HepG2 (cell line): ENCODE results near the gene SLFN13. TPM values are rescaled to one million over a fixed set of nuclear protein-coding genes. Genes with fewer than 3 reads are reported as not detected.

Experiments
- ATAC-seq: fragments of 200-7000 bp; cut with Tn5 transposase; 3 replicates; pipeline ENCODE4 v1.9.1; 2020; ENCODE audit warnings: mild to moderate bottlenecking, moderate library complexity
- BruUV-seq: library from RNA; stranded (reverse); fragments of 400-500 nt; replicated peaks from 2 replicates; lab custom pipeline; 2021; lab: Mats Ljungman, UMichigan
- CTCF ChIA-PET: fragments of 300-600 bp; formaldehyde crosslinking; extraction: SDS; loops from one replicate; lab custom pipeline; 2021; ENCODE audit warnings: low total read pairs, inconsistent platforms, low intra/inter-chr PET ratio; lab: Yijun Ruan, JAX
- POLR2A ChIA-PET: fragments of 350-600 bp; sonication (Branson Sonifier 250); formaldehyde crosslinking; loops from one replicate; lab custom pipeline; 2020; ENCODE audit warnings: antibody characterized with exemption, inconsistent platforms; lab: Yijun Ruan, JAX
- DNase-seq: peaks from one replicate; pipeline ENCODE4 v3.0.0-alpha.2; 2015; ENCODE audit warnings: low spot score
- FAIRE-seq: peaks from 3 replicates; lab custom pipeline; 2011; peaks lifted over from hg19 to GRCh38; lab: Jason Lieb, UNC
- H2AFZ ChIP-seq: one replicate; pipeline ENCODE4 v1.6.1; 2011; ENCODE audit warnings: low read length, inconsistent platforms
- H3K27ac ChIP-seq: fragments of 300-600 bp; 3 replicates; pipeline ENCODE4 v1.8.0; 2011; ENCODE audit warnings: mixed run types, mild to moderate bottlenecking, mixed read lengths, low read length, inconsistent platforms; ENCODE audit not compliant: insufficient read depth; ENCODE audit errors: extremely low read length
- H3K27me3 ChIP-seq, 2 experiments: fragments of 200-600 bp in 1 of 2; 2 replicates in 1 of 2; 3 replicates in 1 of 2; pipeline versions ENCODE4 v1.6.0 to v1.8.0; 2011; ENCODE audit warnings: low read length in 2 of 2, mild to moderate bottlenecking in 2 of 2, moderate library complexity in 2 of 2, inconsistent platforms in 1 of 2; ENCODE audit not compliant: insufficient read depth in 2 of 2, control insufficient read depth in 1 of 2
- H3K36me3 ChIP-seq, 2 experiments: fragments of 200-600 bp in 1 of 2; replicated peaks in 1 of 2; 2 replicates in 1 of 2; 3 replicates in 1 of 2; pipeline versions ENCODE4 v1.5.1 to v1.8.0; 2011; ENCODE audit warnings: low read length in 2 of 2, inconsistent platforms in 1 of 2; ENCODE audit not compliant: insufficient read depth in 2 of 2, control insufficient read depth in 1 of 2
- H3K4me1 ChIP-seq: 2 replicates; pipeline ENCODE4 v1.5.1; 2012; ENCODE audit warnings: low read length, inconsistent platforms; ENCODE audit not compliant: insufficient read depth
- H3K4me2 ChIP-seq: 2 replicates; pipeline ENCODE4 v1.6.0; 2011; ENCODE audit warnings: low read depth, low read length, inconsistent platforms
- H3K4me3 ChIP-seq, 3 experiments: fragments of 200-600 bp in 1 of 3; sonication (generic), shearing (Covaris generic) in 1 of 3; replicated peaks in 1 of 3; 2 replicates each; pipeline ENCODE4 v1.5.1; 2011 to 2016; ENCODE audit warnings: low read length in 3 of 3, inconsistent platforms in 2 of 3, low read depth in 2 of 3, mild to moderate bottlenecking in 2 of 3, control low read depth in 1 of 3, mixed read lengths in 1 of 3; ENCODE audit not compliant: insufficient read depth in 1 of 3
- H3K79me2 ChIP-seq: one replicate; pipeline ENCODE4 v1.6.1; 2011; ENCODE audit warnings: low read length, inconsistent platforms; ENCODE audit not compliant: insufficient read depth
- H3K9ac ChIP-seq: 2 replicates; pipeline ENCODE4 v1.6.0; 2011; ENCODE audit warnings: mild to moderate bottlenecking, low read depth, low read length, inconsistent platforms; ENCODE audit not compliant: insufficient read depth
- H3K9me3 ChIP-seq: 2 replicates; pipeline ENCODE4 v1.5.1; 2012; ENCODE audit warnings: mild to moderate bottlenecking, low read length
- H4K20me1 ChIP-seq: 2 replicates; pipeline ENCODE4 v1.6.0; 2011; ENCODE audit warnings: inconsistent platforms, mild to moderate bottlenecking, low read length, moderate library complexity; ENCODE audit not compliant: insufficient read depth
- CENPX ChIP-seq: sonication (generic); formaldehyde crosslinking; IDR thresholded peaks from 2 replicates; pipeline ENCODE4 v1.9.0; 2021; ENCODE audit warnings: mild to moderate bottlenecking, missing genetic modification reagents, moderate library complexity
- CREB1 ChIP-seq, 2 experiments: fragments of 450-650 bp in 1 of 2; IDR thresholded peaks; 2 replicates each; pipeline ENCODE4 v1.6.1; 2016 to 2017; ENCODE audit warnings: control low read depth in 1 of 2, mild to moderate bottlenecking in 1 of 2, missing compliant biosample characterization in 1 of 2, missing genetic modification characterization in 1 of 2
- ZKSCAN8 ChIP-seq: IDR thresholded peaks from 2 replicates; pipeline ENCODE4 v1.6.1; 2016; ENCODE audit warnings: borderline replicate concordance, missing genetic modification reagents, missing compliant biosample characterization
- ZNF354B ChIP-seq: sonication (generic); formaldehyde crosslinking; IDR thresholded peaks from 2 replicates; pipeline ENCODE4 v1.8.0; 2022; ENCODE audit warnings: mild to moderate bottlenecking, missing genetic modification reagents
- WGBS: methylation state at CpG from one replicate; pipeline ENCODE4 v1.1.6; 2017; ENCODE audit warnings: low lambda C conversion rate; 5-methylcytosine and 5-hydroxymethylcytosine counted together
- in situ Hi-C: cut with HindIII; loops from 2 replicates; pipeline ENCODE4 v1.10.0; 2017; ENCODE audit warnings: low pct_unique_long_range_greater_than_20kb; ENCODE audit not compliant: extremely low pct_ligation_motif_present
- intact Hi-C: fragments of 100-400 bp; cut with micrococcal nuclease; formaldehyde crosslinking; loops from one replicate; pipeline ENCODE4 v1.10.0; 2022; ENCODE audit not compliant: unreplicated experiment
- polyA plus RNA-seq, 8 experiments: library from polyadenylated mRNA; depleted of rRNA in 3 of 8; stranded (reverse) in 7 of 8; unstranded in 1 of 8; fragments of >200 nt; fragmentation: Illumina TruSeq in 4 of 8; extraction: Trizol in 4 of 8; gene quantifications; 2 replicates each; pipeline versions ENCODE4 v1.2.1 to v1.2.3, GENCODE V29; 2011 to 2016; ENCODE audit warnings: low read depth in 4 of 8, missing spikeins in 1 of 8, mixed read lengths in 1 of 8; ENCODE audit not compliant: insufficient read depth in 1 of 8
- total RNA-seq, 5 experiments: library from RNA; depleted of rRNA; stranded (reverse); fragments of >200 nt; fragmentation: Illumina TruSeq; extraction: Trizol; gene quantifications; 2 replicates each; pipeline ENCODE4 v1.2.3, GENCODE V29; 2016; ENCODE audit warnings: low read depth in 1 of 5
- TF ChIP-seq, protein P1 (sequence below): sonication (generic); formaldehyde crosslinking; IDR thresholded peaks from 2 replicates; pipeline ENCODE4 v1.4.0; 2020; ENCODE audit warnings: missing genetic modification reagents

SLFN13 gene
- total and polyA plus RNA-seq, 2 of the 13 experiments (the other 11 are each of a cell fraction or from before 2014, with no cell fraction given) = 0.18 TPM; not detected in 1

DNA sequence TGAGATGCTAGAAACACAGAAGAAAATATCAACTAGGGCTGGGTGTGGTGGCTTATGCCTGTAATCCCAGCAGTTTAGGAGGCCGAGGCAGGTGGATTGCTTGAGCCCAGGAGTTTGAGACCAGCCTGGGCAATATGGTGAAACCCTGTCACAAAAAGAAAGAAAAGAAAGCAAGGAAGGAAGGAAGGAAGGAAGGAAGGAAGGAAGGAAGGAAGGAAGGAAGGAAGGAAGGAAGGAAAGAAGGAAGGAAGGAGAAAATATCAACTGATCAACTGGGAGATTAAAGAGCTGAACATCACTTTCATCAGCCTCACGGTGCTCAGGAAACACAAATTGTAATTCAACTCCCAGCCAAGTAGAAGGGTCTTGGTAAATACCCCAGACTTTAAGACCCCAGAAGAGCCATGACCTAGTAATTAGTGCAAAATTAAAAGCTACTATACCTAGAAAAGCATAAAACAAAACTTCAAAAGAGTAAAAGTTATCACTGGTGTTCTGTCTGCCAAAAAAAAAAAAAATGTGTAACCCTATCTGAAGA lies 27.8 kb upstream of the SLFN13 start (continued):
- TF ChIP-seq, protein P1, sequence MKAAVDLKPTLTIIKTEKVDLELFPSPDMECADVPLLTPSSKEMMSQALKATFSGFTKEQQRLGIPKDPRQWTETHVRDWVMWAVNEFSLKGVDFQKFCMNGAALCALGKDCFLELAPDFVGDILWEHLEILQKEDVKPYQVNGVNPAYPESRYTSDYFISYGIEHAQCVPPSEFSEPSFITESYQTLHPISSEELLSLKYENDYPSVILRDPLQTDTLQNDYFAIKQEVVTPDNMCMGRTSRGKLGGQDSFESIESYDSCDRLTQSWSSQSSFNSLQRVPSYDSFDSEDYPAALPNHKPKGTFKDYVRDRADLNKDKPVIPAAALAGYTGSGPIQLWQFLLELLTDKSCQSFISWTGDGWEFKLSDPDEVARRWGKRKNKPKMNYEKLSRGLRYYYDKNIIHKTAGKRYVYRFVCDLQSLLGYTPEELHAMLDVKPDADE (CRISPR knock-in tag) = no peak
- TF ChIP-seq ZNF354B (CRISPR knock-in tag) = no peak
- TF ChIP-seq, all 625 proteins: peak for 0

DNA sequence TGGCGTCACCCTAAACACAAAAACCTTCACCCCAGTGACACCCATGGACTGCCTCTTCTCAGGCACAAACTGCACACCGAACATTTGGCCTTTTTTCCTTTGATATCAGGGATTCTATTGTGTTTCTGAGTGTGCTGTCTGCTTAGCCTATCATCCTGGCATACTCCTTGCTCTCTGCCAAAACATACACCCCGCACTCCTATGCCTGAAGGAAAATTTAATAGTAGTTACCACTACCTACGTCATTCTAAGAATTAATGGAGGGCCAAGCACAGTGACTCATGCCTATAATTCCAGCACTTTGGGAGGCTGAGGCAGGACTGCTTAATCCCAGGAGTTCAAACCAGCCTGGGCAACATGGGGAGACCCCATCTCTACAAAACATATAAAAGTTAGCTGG lies 19.9 kb upstream of the SLFN13 start:
- H3K4me1 ChIP-seq = no peaks in the 10 kb centered on the region
- no peak overlapping the region for H3K9ac ChIP-seq
- H3K36me3 ChIP-seq = no peaks in the 10 kb centered on the region
- no peaks in the 10 kb centered on the region for H4K20me1 ChIP-seq
- CTCF ChIA-PET = no interaction called here
- no peak overlapping the region for H2AFZ ChIP-seq
- in situ Hi-C loops = no loop called here
- ATAC-seq (no peak), DNase-seq (no peak), FAIRE-seq (no peak)
- no TSS peak for BruUV-seq
- WGBS = 0% methylated on average over 4 of the region's 4 CpGs
- no peak overlapping the region for H3K4me3 ChIP-seq
- POLR2A ChIA-PET = no interaction called here
- H3K27ac ChIP-seq = no peak overlapping the region
- H3K27me3 ChIP-seq = peaks cover 0 to 9% of the 10 kb centered on the region in 2 experiments; a peak in 1 of 5 replicates
- TF ChIP-seq ZKSCAN8 (CRISPR knock-in tag) = no peak
- no peak for TF ChIP-seq CENPX (CRISPR knock-in tag)
- TF ChIP-seq CREB1 (IDR thresholded peaks at IDR 0.05) = peak; percentile 53
- no peak for TF ChIP-seq CREB1 (CRISPR knock-in tag; IDR thresholded peaks at IDR 0.05)
- no peaks in the 10 kb centered on the region for H3K79me2 ChIP-seq
- intact Hi-C loops = no loop called here
- no peaks in the 10 kb centered on the region for H3K9me3 ChIP-seq
- no peak overlapping the region for H3K4me2 ChIP-seq
